ENCODE data around the gene MCF2. TPM values are rescaled to one million over a fixed set of nuclear protein-coding genes. Genes with fewer than 3 reads are reported as not detected.

MCF2 gene
- total RNA-seq, 3 donors from 2014 or later (not counting 1 experiment from before 2014, with no cell fraction given), result 2.7 to 4.0 (median 3.1) TPM

DNA sequence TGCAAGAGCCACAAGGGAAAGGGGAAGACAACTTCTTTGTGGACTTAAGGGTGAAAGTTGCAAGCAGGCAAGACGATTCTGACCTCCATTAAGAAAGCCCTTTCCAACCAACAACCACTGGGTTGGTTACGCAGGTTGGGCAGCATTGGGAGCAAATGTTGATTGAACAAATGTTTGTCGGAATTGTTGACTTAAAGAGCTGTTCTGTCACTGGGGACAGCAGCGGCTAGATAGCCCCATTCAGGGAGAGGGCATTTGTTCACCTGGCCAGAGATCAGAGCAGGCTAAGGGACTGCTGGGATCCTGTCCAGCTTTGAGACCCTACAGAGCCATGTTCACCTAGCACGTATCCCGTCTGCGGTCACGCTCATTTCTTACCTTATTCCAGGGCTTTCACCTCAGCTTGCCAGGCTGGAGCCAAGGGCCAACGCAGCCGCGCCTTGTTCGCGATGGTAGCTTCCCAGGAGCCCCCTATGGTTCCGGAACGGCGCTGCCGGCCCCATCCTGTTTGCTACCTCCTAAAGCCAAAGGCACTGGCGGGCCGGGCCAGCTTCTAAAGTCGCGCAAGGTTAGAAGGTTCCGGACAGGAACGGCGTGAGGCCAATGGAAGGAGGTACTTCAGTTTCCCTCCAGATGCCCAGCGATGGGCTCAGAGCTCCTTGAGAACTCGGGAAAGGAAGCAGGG lies 152.8 kb downstream of the MCF2 start:
- no peak overlapping the region for H3K4me3 Mint-ChIP-seq
- Histone ChIP-seq H3K9me3 (ENCODE audit: control insufficient read depth, insufficient read depth, low read length) (no peaks in the 10 kb centered on the region), H3K4me1 (ENCODE audit: control insufficient read depth, insufficient read depth, low read length) (peaks cover 3% of the 10 kb centered on the region), H3K27ac (ENCODE audit: low read length) (no peak overlapping the region), H3K36me3 (ENCODE audit: control insufficient read depth, insufficient read depth, low read length) (no peaks in the 10 kb centered on the region), H3K4me3 (ENCODE audit: low read length) (no peak overlapping the region), H3K27me3 (ENCODE audit: control insufficient read depth, insufficient read depth, low read length) (no peaks in the 10 kb centered on the region)
- no peak overlapping the region for H3K27ac Mint-ChIP-seq
- no peaks in the 10 kb centered on the region for H3K9me3 Mint-ChIP-seq
- 73% methylated on average over 25 of the region's 26 CpGs for WGBS (ENCODE audit: insufficient coverage)
- TF ChIP-seq, protein P1, sequence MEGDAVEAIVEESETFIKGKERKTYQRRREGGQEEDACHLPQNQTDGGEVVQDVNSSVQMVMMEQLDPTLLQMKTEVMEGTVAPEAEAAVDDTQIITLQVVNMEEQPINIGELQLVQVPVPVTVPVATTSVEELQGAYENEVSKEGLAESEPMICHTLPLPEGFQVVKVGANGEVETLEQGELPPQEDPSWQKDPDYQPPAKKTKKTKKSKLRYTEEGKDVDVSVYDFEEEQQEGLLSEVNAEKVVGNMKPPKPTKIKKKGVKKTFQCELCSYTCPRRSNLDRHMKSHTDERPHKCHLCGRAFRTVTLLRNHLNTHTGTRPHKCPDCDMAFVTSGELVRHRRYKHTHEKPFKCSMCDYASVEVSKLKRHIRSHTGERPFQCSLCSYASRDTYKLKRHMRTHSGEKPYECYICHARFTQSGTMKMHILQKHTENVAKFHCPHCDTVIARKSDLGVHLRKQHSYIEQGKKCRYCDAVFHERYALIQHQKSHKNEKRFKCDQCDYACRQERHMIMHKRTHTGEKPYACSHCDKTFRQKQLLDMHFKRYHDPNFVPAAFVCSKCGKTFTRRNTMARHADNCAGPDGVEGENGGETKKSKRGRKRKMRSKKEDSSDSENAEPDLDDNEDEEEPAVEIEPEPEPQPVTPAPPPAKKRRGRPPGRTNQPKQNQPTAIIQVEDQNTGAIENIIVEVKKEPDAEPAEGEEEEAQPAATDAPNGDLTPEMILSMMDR (IDR thresholded peaks at IDR 0.05), result no peak
- peaks cover 6 to 17% of the 10 kb centered on the region in 2 donors for H3K27me3 Mint-ChIP-seq (ENCODE audit: low read depth in 2 of 2)
- DNase-seq, result no peak
- H3K4me1 Mint-ChIP-seq, result peaks cover 0 to 9% of the 10 kb centered on the region in 2 donors
- intact Hi-C loops (cut with micrococcal nuclease), result no loop called here
- ATAC-seq, result no peak
- H3K36me3 Mint-ChIP-seq, result no peaks in the 10 kb centered on the region

DNA sequence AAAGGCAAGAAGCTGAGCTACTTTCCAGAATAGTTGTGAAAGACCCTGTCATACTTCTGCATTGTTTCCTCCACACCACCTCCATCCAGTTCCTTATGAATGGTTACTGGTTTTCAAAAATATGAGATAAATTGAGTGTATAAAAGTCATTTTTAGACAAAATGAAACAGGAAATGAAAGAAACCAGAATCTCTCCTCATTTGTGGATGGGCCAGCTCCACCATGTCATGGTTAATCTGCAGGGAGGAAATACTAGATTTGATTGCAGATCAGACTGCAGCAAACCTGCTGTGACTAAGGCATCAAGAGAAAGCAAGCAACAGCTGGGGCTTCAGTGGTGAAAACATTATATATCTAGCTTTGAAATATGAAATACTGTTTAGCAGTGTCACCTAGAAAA lies 153.6 kb downstream of the MCF2 start:
- H3K27ac ChIP-seq (ENCODE audit: low read length), result no peak overlapping the region
- DNase-seq, result no peak
- intact Hi-C loops (cut with micrococcal nuclease), result no loop called here
- Mint-ChIP-seq H3K9me3 (no peaks in the 10 kb centered on the region), H3K27ac (no peak overlapping the region), H3K4me3 (no peak overlapping the region), H3K27me3 (ENCODE audit: low read depth in 2 of 2) (peaks cover 6 to 11% of the 10 kb centered on the region in 2 donors), H3K4me1 (peaks cover 0 to 9% of the 10 kb centered on the region in 2 donors), H3K36me3 (no peaks in the 10 kb centered on the region)
- no peaks in the 10 kb centered on the region for H3K36me3 ChIP-seq (ENCODE audit: control insufficient read depth, insufficient read depth, low read length)
- TF ChIP-seq, protein P1 (IDR thresholded peaks at IDR 0.05), result no peak
- H3K27me3 ChIP-seq (ENCODE audit: control insufficient read depth, insufficient read depth, low read length), result no peaks in the 10 kb centered on the region
- H3K9me3 ChIP-seq (ENCODE audit: control insufficient read depth, insufficient read depth, low read length), result no peaks in the 10 kb centered on the region
- H3K4me3 ChIP-seq (ENCODE audit: low read length), result no peak overlapping the region
- H3K4me1 ChIP-seq (ENCODE audit: control insufficient read depth, insufficient read depth, low read length), result peaks cover 3% of the 10 kb centered on the region
- no peak for ATAC-seq

DNA sequence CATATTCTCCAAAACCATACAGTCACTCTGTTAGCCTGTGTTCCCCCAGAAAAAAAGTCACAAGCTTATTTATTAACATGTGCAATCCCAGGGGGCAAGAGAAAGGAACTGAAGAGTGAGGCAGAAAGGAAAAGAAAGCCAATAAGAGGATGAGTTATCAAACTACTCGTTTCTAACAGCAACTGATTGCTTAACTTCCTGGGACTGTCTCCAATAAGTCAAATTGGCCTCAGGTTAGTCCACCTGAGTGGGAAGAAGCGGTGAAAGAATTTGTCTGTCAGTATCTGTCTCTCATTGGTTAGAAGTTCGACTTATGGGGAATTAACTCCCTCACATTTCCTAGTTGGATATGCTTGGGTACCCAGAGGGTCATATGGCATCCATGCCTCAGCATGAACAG lies 163.4 kb downstream of the MCF2 start:
- no peaks in the 10 kb centered on the region for H3K27me3 ChIP-seq (ENCODE audit: control insufficient read depth, insufficient read depth, low read length)
- Mint-ChIP-seq H3K9me3 (no peaks in the 10 kb centered on the region), H3K27ac (no peak overlapping the region), H3K27me3 (ENCODE audit: low read depth in 2 of 2) (peaks cover 0 to 51% of the 10 kb centered on the region in 2 donors), H3K4me1 (no peaks in the 10 kb centered on the region), H3K36me3 (no peaks in the 10 kb centered on the region), H3K4me3 (no peak overlapping the region)
- TF ChIP-seq, protein P1 (IDR thresholded peaks at IDR 0.05), result no peak
- DNase-seq, result no peak
- H3K9me3 ChIP-seq (ENCODE audit: control insufficient read depth, insufficient read depth, low read length), result no peaks in the 10 kb centered on the region
- intact Hi-C loops (cut with micrococcal nuclease), result no loop called here
- H3K4me1 ChIP-seq (ENCODE audit: control insufficient read depth, insufficient read depth, low read length), result no peaks in the 10 kb centered on the region
- no peak overlapping the region for H3K27ac ChIP-seq (ENCODE audit: low read length)
- ATAC-seq, result no peak
- no peaks in the 10 kb centered on the region for H3K36me3 ChIP-seq (ENCODE audit: control insufficient read depth, insufficient read depth, low read length)
- 80% methylated on average over 2 of the region's 3 CpGs for WGBS (ENCODE audit: insufficient coverage)
- H3K4me3 ChIP-seq (ENCODE audit: low read length), result no peak overlapping the region

DNA sequence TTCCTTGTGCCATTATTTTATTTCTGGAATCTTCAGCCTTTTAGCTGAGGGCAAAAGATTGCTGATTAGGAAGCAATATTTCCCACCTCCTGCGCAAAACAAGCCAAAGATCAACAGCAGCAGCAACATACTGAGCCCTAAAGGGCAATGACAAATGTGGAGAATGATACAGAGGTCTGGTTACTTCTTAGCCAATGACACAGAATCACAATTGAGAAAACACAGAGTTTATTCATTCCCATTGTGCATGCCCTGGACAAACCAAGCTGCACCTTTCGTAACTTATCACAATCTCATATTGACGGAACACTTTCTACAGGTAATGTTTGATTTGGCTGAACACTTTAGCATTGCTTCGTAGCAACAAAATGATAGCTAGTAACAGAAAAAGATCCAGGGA lies 164.0 kb downstream of the MCF2 start:
- Mint-ChIP-seq H3K36me3 (no peaks in the 10 kb centered on the region), H3K4me3 (no peak overlapping the region), H3K9me3 (no peaks in the 10 kb centered on the region), H3K27ac (no peak overlapping the region), H3K27me3 (ENCODE audit: low read depth in 2 of 2) (peaks cover 0 to 55% of the 10 kb centered on the region in 2 donors), H3K4me1 (no peaks in the 10 kb centered on the region)
- Histone ChIP-seq H3K4me3 (ENCODE audit: low read length) (no peak overlapping the region), H3K27ac (ENCODE audit: low read length) (no peak overlapping the region), H3K9me3 (ENCODE audit: control insufficient read depth, insufficient read depth, low read length) (no peaks in the 10 kb centered on the region), H3K36me3 (ENCODE audit: control insufficient read depth, insufficient read depth, low read length) (no peaks in the 10 kb centered on the region), H3K27me3 (ENCODE audit: control insufficient read depth, insufficient read depth, low read length) (no peaks in the 10 kb centered on the region), H3K4me1 (ENCODE audit: control insufficient read depth, insufficient read depth, low read length) (no peaks in the 10 kb centered on the region)
- DNase-seq, result no peak
- TF ChIP-seq, protein P1 (IDR thresholded peaks at IDR 0.05), result no peak
- WGBS (ENCODE audit: insufficient coverage), result 100% methylated on average over 2 of the region's 4 CpGs
- ATAC-seq, result no peak
- intact Hi-C loops (cut with micrococcal nuclease), result no loop called here

All from natural killer cell (primary cell).